ENCODE data around the gene GOLGA7B.
A peak's percentile ranks its signal among the peaks of the same experiment; 100 is the strongest.
"Not testable (repeated sequence)": the region's sequence is repeated elsewhere in the genome, so short reads cannot be mapped to it uniquely, and the experiment has no call there.

The GOLGA7B gene

GRCh38 chr10:97831259-97831658 is 18.4 kb upstream of the GOLGA7B start:
- no peak for DNase-seq (ENCODE audit: low spot score)

DNA sequence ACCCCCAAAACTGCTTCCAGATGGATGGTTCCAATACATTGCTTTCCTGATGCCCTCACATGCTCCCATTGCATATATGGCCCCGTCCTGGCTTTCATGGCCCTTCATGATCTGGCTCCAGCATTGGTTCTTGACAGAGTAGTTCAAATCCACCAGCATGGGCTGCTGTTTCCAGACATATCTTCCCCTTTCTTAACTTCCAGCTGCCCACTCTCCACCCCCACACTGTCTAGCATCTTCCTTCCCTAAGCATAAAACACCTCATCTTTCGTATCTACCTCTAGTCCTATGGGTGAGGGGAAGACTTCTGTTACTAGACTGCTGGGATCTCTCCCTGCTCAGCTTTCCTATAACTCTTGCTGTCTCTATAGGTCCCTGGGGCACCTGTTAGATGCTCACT is 13.2 kb upstream of the GOLGA7B start:
- no peak for DNase-seq (ENCODE audit: low spot score)

DNA sequence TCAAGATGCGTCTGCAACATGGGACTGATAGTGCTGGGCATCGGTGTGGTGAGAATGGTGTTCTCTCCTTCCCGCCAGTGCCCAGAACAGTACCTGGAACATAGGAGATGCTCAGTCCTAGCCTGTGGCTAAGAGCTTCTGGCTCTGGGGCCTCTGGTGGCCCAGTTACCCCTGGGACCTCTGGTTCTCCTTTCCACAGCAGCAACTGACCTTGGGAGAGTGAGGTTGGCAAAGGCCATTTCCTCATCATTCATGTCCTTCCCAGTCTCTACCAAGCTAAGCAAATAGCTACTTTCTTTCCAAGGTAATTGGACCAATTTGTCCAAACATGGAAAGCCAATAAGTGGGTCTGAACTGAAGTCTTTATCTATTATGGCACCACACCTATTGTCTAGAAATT is 11.6 kb upstream of the GOLGA7B start:
- no peak for DNase-seq (ENCODE audit: low spot score)

- DNase-seq (ENCODE audit: low spot score), result not testable (repeated sequence)
Measured at GRCh38 chr10:97841166-97841565, 8.5 kb upstream of the GOLGA7B start.

GRCh38 chr10:97842114-97842513 is 7.5 kb upstream of the GOLGA7B start:
- DNase-seq (ENCODE audit: low spot score), result not testable (repeated sequence)

- DNase-seq (ENCODE audit: low spot score), result no peak
Measured at GRCh38 chr10:97842656-97843280, 6.9 kb upstream of the GOLGA7B start.

DNA sequence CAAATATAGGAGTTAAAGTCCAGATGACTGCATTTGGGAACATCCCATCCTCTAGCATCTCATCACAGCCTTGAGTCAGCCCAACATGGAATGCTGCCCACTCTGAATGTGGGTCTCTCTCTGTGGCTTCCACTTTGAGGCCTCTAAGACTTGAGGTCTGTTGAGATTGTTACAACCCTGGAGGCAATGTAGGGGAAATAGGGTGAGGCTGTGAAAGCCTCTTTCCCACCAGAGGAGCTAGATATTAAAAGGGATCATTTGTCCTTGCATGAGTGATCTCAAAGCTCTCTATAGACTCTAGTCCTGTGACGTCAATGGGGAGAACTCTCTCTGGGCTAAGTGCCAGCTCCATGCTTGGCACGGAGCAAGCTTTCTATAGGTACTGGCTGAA is 6.4 kb upstream of the GOLGA7B start:
- no peak for DNase-seq (ENCODE audit: low spot score)

GRCh38 chr10:97843972-97844371 is 5.7 kb upstream of the GOLGA7B start:
- DNase-seq (ENCODE audit: low spot score), result not testable (repeated sequence)

DNA sequence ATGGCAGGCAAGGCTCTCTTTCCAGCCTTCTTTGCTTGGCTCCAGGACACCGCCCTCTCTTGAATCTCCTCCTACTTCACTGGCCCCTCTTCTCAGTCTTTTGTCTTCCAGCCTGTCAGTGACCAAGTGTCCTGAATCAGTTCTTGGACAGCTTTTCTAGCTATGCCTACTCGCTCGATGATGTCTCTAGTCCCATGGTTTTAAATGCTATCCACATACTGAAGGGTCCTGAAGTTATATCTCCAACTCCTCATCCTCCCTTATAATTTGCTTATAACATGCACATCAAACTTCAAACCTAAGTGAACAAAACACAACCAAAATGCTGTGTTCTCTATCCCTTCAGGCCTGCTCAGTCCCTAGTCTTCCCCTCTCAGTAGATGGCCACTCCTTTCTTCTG is 5.0 kb upstream of the GOLGA7B start:
- no peak for DNase-seq (ENCODE audit: low spot score)

- DNase-seq (ENCODE audit: low spot score), result no peak
Measured at GRCh38 chr10:97849103-97849686, 448 bp upstream of the GOLGA7B start.

DNA sequence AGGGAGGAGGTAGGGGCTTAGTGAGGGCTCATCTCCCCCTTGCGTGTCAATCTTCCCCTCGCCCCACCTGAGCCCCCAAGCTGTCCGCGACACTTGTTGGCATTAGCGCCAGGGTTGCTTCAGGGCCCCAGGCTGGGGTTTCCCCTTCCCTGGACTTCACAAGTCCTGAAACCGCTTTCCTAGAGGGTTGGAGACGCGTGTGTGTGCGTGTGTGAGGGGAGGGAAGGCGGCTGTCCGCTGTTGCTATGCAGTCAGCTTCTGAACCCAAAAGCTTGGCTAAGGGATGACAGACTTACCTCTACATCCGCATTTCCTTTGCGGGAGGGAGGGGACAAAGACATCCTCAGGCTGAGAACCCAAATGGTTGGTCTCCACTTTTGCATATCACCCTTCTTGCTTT is 803 bp downstream of the GOLGA7B start:
- DNase-seq (ENCODE audit: low spot score), result no peak

DNA sequence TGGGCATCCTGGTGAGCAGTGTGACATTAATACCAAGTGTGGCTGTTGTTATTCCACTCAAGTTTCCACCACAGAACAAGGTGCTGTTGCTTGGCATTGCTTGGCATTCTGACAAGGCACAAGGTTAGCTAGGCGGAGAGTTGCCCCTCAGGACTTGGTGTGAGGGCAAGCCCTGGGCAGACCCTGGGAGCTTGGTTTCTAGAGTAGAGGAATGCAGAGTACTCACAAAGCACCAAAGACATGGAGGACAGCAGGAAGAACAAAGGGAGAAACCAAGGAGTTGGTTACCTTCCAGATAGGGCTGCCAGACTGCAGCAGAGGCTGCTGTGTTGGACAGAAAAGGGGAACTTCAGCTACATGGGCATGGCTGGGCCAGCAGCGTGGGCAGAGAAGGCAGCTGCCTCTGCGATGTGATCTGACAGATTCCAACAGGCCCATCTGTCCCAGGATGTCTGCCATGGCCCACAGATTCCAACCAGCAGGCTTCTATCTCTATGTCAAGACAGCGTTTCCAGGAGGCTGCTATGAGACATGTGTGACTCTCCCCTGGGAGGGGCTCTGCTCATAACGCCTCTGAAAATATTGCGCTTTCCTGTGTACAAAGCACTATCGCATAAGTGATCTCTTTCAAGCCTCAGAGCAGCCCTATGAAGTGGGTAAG is 1.8 kb downstream of the GOLGA7B start:
- DNase-seq (ENCODE audit: low spot score), result peak; percentile 43

- DNase-seq (ENCODE audit: low spot score), result no peak
Measured at GRCh38 chr10:97852277-97852676, 2.6 kb downstream of the GOLGA7B start.

GRCh38 chr10:97852840-97853405 is 3.3 kb downstream of the GOLGA7B start:
- no peak for DNase-seq (ENCODE audit: low spot score)

DNA sequence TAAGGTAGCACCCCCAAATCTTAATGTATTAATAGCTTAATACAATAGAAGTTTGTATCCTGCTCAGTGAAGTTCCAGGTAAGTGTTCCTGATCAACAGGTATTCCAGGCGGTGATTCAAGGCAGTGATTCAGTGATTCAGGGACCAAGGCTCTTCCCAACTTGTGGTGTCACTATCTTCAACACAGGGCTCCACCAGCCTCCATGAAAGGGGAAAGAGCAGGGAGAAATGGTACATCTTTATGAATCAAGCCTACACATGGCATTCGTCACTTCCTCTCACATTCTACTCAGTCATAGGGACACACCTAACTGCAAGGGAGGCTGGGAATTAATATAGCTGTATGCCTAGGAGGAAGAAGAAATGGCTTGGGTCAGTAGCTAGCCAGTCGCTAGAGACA is 5.1 kb downstream of the GOLGA7B start:
- no peak for DNase-seq (ENCODE audit: low spot score)

GRCh38 chr10:97858001-97858439 is 8.4 kb downstream of the GOLGA7B start:
- no peak for DNase-seq (ENCODE audit: low spot score)

- peak; percentile 61 for DNase-seq (ENCODE audit: low spot score)
Measured at GRCh38 chr10:97861097-97861750, 11.6 kb downstream of the GOLGA7B start.

DNA sequence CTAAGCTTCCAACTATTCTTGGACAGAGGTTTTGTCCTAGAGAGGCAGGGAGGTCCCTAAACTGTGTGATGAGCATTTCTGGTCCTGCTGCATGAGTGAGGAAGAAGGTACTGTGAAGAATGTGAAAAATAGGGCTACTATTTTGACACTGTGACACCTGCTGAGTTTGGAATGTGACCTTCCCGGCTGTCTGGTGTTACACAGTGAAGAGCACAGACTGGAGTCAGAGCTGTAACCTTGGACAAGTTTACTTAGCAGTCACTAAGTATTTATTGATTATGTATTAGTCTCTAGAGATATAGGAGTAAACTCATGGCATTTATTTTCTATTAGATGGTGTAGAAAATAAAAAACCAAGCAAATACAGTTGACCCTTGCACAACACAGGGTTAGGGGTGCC is 12.3 kb downstream of the GOLGA7B start:
- no peak for DNase-seq (ENCODE audit: low spot score)

GRCh38 chr10:97863808-97864207 is 14.2 kb downstream of the GOLGA7B start:
- DNase-seq (ENCODE audit: low spot score), result no peak

DNA sequence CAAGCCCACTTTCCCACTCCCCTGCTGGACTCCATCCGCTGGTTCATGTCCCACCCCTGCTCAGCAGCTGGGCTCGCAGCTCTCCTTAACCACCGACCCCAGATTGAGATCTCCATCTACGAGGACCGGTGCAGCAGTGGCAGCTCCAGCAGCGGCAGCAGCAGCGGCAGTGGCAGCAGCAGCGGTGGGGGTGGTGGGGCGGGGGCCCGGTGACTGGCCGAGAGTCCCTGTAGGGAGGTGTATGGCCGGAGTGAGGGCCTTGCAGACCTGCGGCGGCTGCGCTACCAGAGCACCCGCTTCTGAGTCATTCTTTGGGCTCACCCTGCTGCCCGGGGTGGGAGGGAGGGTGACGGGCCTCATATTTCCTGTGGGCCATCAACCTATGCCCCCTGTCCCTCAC is 15.8 kb downstream of the GOLGA7B start:
- DNase-seq (ENCODE audit: low spot score), result no peak

GRCh38 chr10:97866524-97867219 is 17.0 kb downstream of the GOLGA7B start:
- DNase-seq (ENCODE audit: low spot score), result no peak

GRCh38 chr10:97867220-97867800 is 17.7 kb downstream of the GOLGA7B start:
- no peak for DNase-seq (ENCODE audit: low spot score)

All from putamen (tissue), 1 donor.